CD4-positive, alpha-beta memory T cell (primary cell): ENCODE results near the gene CHTF18. TPM values are rescaled to one million over a fixed set of nuclear protein-coding genes. Genes with fewer than 3 reads are reported as not detected.

ENCODE experiments used
- CTCF ChIA-PET: fragments of 350-600 bp; sonication (Branson Sonifier 250); formaldehyde crosslinking; loops from one replicate; lab custom pipeline; 2021; ENCODE audit warnings: inconsistent platforms; ENCODE audit not compliant: partially characterized antibody; lab: Charles Lee
- POLR2A ChIA-PET: fragments of 350-600 bp; sonication (Branson Sonifier 250); formaldehyde crosslinking; loops from one replicate; lab custom pipeline; 2021; ENCODE audit not compliant: partially characterized antibody; lab: Charles Lee
- DNase-seq, 5 donors: peaks; one replicate each; pipeline versions ENCODE4 v3.0.0 to v3.0.0-alpha.2; 2020 to 2022; ENCODE audit warnings: mixed read lengths in 1 of 5
- H3K27ac ChIP-seq: one replicate; pipeline ENCODE4 v1.7.0; 2013; ENCODE audit warnings: low read depth, low read length
- H3K27me3 ChIP-seq: 2 replicates; pipeline ENCODE4 v1.7.0; 2013; ENCODE audit warnings: mild to moderate bottlenecking, low read length, moderate library complexity; ENCODE audit not compliant: insufficient read depth
- H3K36me3 ChIP-seq: 2 replicates; pipeline ENCODE4 v1.7.0; 2013; ENCODE audit warnings: mild to moderate bottlenecking, low read length, moderate library complexity; ENCODE audit not compliant: insufficient read depth
- H3K4me1 ChIP-seq: 2 replicates; pipeline ENCODE4 v1.7.0; 2013; ENCODE audit warnings: mild to moderate bottlenecking, low read length, moderate library complexity; ENCODE audit not compliant: insufficient read depth
- H3K4me3 ChIP-seq, 2 donors: one replicate each; pipeline ENCODE4 v1.7.0; 2013; ENCODE audit warnings: low read length in 2 of 2, mild to moderate bottlenecking in 1 of 2
- H3K9me3 ChIP-seq, 2 donors: one replicate each; pipeline ENCODE4 v1.7.0; 2013; ENCODE audit warnings: low read length in 2 of 2, control low read depth in 1 of 2; ENCODE audit not compliant: control insufficient read depth in 1 of 2
- H3K27ac Mint-ChIP-seq, 7 donors: one replicate each; pipeline ENCODE4 v1.8.0; 2020 to 2021; ENCODE audit warnings: mixed read lengths in 7 of 7, mild to moderate bottlenecking in 6 of 7, inconsistent platforms in 3 of 7, moderate library complexity in 3 of 7
- H3K27me3 Mint-ChIP-seq, 2 donors: one replicate each; pipeline ENCODE4 v1.8.0; 2020 to 2021; ENCODE audit warnings: mixed read lengths in 2 of 2
- H3K36me3 Mint-ChIP-seq, 2 donors: one replicate each; pipeline ENCODE4 v1.8.0; 2020 to 2021; ENCODE audit warnings: mixed read lengths in 2 of 2, inconsistent platforms in 1 of 2, mild to moderate bottlenecking in 1 of 2
- H3K4me1 Mint-ChIP-seq, 4 donors: one replicate each; pipeline ENCODE4 v1.8.0; 2020 to 2021; ENCODE audit warnings: mixed read lengths in 4 of 4, mild to moderate bottlenecking in 1 of 4
- H3K4me3 Mint-ChIP-seq, 8 donors: one replicate each; pipeline ENCODE4 v1.8.0; 2020 to 2021; ENCODE audit warnings: mixed read lengths in 8 of 8, mild to moderate bottlenecking in 7 of 8, moderate library complexity in 6 of 8, inconsistent platforms in 3 of 8
- H3K9me3 Mint-ChIP-seq, 8 donors: one replicate each; pipeline ENCODE4 v1.8.0; 2020 to 2021; ENCODE audit warnings: mixed read lengths in 8 of 8, mild to moderate bottlenecking in 5 of 8, inconsistent platforms in 3 of 8, moderate library complexity in 1 of 8
- intact Hi-C: fragments of 100-400 bp; cut with micrococcal nuclease; formaldehyde crosslinking; loops from one replicate; pipeline ENCODE4 v1.15.1; 2023
- polyA plus RNA-seq, 2 donors: library from polyadenylated mRNA; unstranded; fragments of 300-500 nt; fragmentation: Illumina TruSeq; gene quantifications; one replicate each; pipeline ENCODE4 v1.2.3, GENCODE V29; 2021
- total RNA-seq, 2 experiments: library from RNA; stranded (reverse); gene quantifications; one replicate each; pipeline ENCODE4 v1.2.3, GENCODE V29; 2021

CHTF18 gene
- total and polyA plus RNA-seq, 4 experiments from 2014 or later = 3.0 to 46.9 (median 24.0) TPM

DNA sequence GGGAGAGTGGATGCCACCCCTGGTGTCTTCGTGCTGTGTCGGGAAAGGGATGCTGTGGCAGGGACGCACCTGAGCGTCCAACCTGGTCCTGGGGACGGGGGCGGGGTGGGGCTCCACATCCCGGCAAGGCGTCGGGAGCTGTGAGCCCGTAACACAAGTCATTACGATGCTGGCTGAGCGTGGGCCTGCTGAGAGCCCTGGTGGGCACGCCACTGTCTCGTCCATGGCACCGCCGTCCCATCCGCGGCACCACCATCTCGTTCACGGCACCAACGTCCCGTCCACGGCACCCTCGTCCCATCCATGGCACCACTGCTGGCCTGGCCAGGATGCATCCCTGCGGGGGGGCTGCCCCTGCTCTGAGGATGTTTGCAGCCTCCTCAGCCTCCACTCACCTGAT is 36.2 kb downstream of the CHTF18 start:
- ChIA-PET CTCF (no interaction called here), POLR2A (no interaction called here)
- no peak for DNase-seq
- intact Hi-C loops = no loop called here
- no peak overlapping the region for H3K27ac Mint-ChIP-seq
- H3K4me1 ChIP-seq = peaks cover 6% of the 10 kb centered on the region
- H3K27me3 Mint-ChIP-seq = peaks cover 5 to 10% of the 10 kb centered on the region in 2 donors
- H3K36me3 ChIP-seq = no peaks in the 10 kb centered on the region
- peaks cover 0 to 12% (median 4%) of the 10 kb centered on the region in 4 donors for H3K4me1 Mint-ChIP-seq
- H3K9me3 Mint-ChIP-seq = peaks cover 0 to 1% (median 0%) of the 10 kb centered on the region in 8 donors
- no peak overlapping the region for H3K27ac ChIP-seq
- H3K27me3 ChIP-seq = no peaks in the 10 kb centered on the region
- H3K4me3 ChIP-seq = no peak overlapping the region
- no peaks in the 10 kb centered on the region for H3K36me3 Mint-ChIP-seq
- no peaks in the 10 kb centered on the region for H3K9me3 ChIP-seq
- no peak overlapping the region for H3K4me3 Mint-ChIP-seq

GRCh38 chr16:825341-826061 is 37.1 kb downstream of the CHTF18 start:
- H3K4me3 ChIP-seq = no peak overlapping the region
- intact Hi-C loops = no loop called here
- POLR2A ChIA-PET = no interaction called here
- H3K27me3 ChIP-seq = no peaks in the 10 kb centered on the region
- CTCF ChIA-PET = no interaction called here
- Mint-ChIP-seq H3K9me3 (peaks cover 0 to 1% (median 0%) of the 10 kb centered on the region in 8 donors), H3K27ac (no peak overlapping the region), H3K4me1 (peaks cover 0 to 6% (median 0%) of the 10 kb centered on the region in 4 donors), H3K4me3 (no peak overlapping the region), H3K36me3 (no peaks in the 10 kb centered on the region), H3K27me3 (peaks cover 8 to 11% of the 10 kb centered on the region in 2 donors)
- no peak for DNase-seq
- H3K27ac ChIP-seq = no peak overlapping the region
- H3K36me3 ChIP-seq = no peaks in the 10 kb centered on the region
- no peaks in the 10 kb centered on the region for H3K9me3 ChIP-seq
- H3K4me1 ChIP-seq = no peaks in the 10 kb centered on the region

- no peaks in the 10 kb centered on the region for H3K27me3 ChIP-seq
- H3K36me3 ChIP-seq = no peaks in the 10 kb centered on the region
- Mint-ChIP-seq H3K4me3 (no peak overlapping the region), H3K4me1 (no peaks in the 10 kb centered on the region), H3K27me3 (peaks cover 8% of the 10 kb centered on the region in 2 donors), H3K9me3 (peaks cover 0 to 1% (median 0%) of the 10 kb centered on the region in 8 donors), H3K36me3 (no peaks in the 10 kb centered on the region), H3K27ac (no peak overlapping the region)
- H3K4me3 ChIP-seq = no peak overlapping the region
- no peak overlapping the region for H3K27ac ChIP-seq
- no peak for DNase-seq
- intact Hi-C loops = no loop called here
- H3K4me1 ChIP-seq = no peaks in the 10 kb centered on the region
- H3K9me3 ChIP-seq = no peaks in the 10 kb centered on the region
- ChIA-PET POLR2A (no interaction called here), CTCF (no interaction called here)
These were observed 39.1 kb downstream of the CHTF18 start for GRCh38 chr16:827513-827912.

- intact Hi-C loops = no loop called here
- Histone ChIP-seq H3K27ac (no peak overlapping the region), H3K27me3 (no peaks in the 10 kb centered on the region), H3K4me3 (no peak overlapping the region), H3K36me3 (no peaks in the 10 kb centered on the region), H3K4me1 (no peaks in the 10 kb centered on the region), H3K9me3 (no peaks in the 10 kb centered on the region)
- POLR2A ChIA-PET = no interaction called here
- Mint-ChIP-seq H3K4me1 (no peaks in the 10 kb centered on the region), H3K27ac (no peak overlapping the region), H3K4me3 (no peak overlapping the region), H3K9me3 (peaks cover 0 to 3% (median 0%) of the 10 kb centered on the region in 8 donors), H3K27me3 (peaks cover 6 to 8% of the 10 kb centered on the region in 2 donors), H3K36me3 (no peaks in the 10 kb centered on the region)
- CTCF ChIA-PET = no interaction called here
- no peak for DNase-seq
These were observed 40.5 kb downstream of the CHTF18 start for GRCh38 chr16:828891-829290.

GRCh38 chr16:830107-830870 is 41.9 kb downstream of the CHTF18 start:
- ChIA-PET POLR2A (no interaction called here), CTCF (no interaction called here)
- H3K4me1 Mint-ChIP-seq = no peaks in the 10 kb centered on the region
- peaks cover 6 to 8% of the 10 kb centered on the region in 2 donors for H3K27me3 Mint-ChIP-seq
- Histone ChIP-seq H3K4me1 (no peaks in the 10 kb centered on the region), H3K4me3 (no peak overlapping the region), H3K36me3 (no peaks in the 10 kb centered on the region), H3K27me3 (no peaks in the 10 kb centered on the region), H3K27ac (no peak overlapping the region), H3K9me3 (no peaks in the 10 kb centered on the region)
- peaks cover 0 to 5% (median 0%) of the 10 kb centered on the region in 8 donors for H3K9me3 Mint-ChIP-seq
- intact Hi-C loops = no loop called here
- no peak for DNase-seq
- H3K27ac Mint-ChIP-seq = peak overlapping the region in 1 of 7 donors; percentile 22
- H3K4me3 Mint-ChIP-seq = no peak overlapping the region
- H3K36me3 Mint-ChIP-seq = no peaks in the 10 kb centered on the region

GRCh38 chr16:830871-831570 is 42.6 kb downstream of the CHTF18 start:
- H3K27ac Mint-ChIP-seq = no peak overlapping the region
- H3K4me3 Mint-ChIP-seq = no peak overlapping the region
- ChIA-PET POLR2A (no interaction called here), CTCF (no interaction called here)
- peaks cover 4 to 6% of the 10 kb centered on the region in 2 donors for H3K27me3 Mint-ChIP-seq
- Histone ChIP-seq H3K4me3 (no peak overlapping the region), H3K27me3 (no peaks in the 10 kb centered on the region), H3K27ac (no peak overlapping the region), H3K4me1 (no peaks in the 10 kb centered on the region), H3K9me3 (no peaks in the 10 kb centered on the region), H3K36me3 (no peaks in the 10 kb centered on the region)
- H3K4me1 Mint-ChIP-seq = no peaks in the 10 kb centered on the region
- intact Hi-C loops = no loop called here
- H3K36me3 Mint-ChIP-seq = no peaks in the 10 kb centered on the region
- DNase-seq = no peak
- H3K9me3 Mint-ChIP-seq = peaks cover 0 to 9% (median 2%) of the 10 kb centered on the region in 8 donors
